Panc1 (cell line): ENCODE measurements around the gene CYP2W1. TPM values are rescaled to one million over a fixed set of nuclear protein-coding genes. Genes with fewer than 3 reads are reported as not detected.

ENCODE experiments used
- ATAC-seq: fragments of 200-7000 bp; cut with Tn5 transposase; 2 replicates; pipeline ENCODE4 v1.9.1; 2020; ENCODE audit warnings: mild to moderate bottlenecking, moderate library complexity
- BruUV-seq: library from RNA; stranded (reverse); fragments of 400-500 nt; replicated peaks from 2 replicates; lab custom pipeline; 2021; lab: Mats Ljungman, UMichigan
- CTCF ChIA-PET: fragments of 300-600 bp; sonication (Branson Sonifier 250); formaldehyde crosslinking; loops from one replicate; lab custom pipeline; 2022; ENCODE audit warnings: antibody characterized with exemption; lab: Charles Lee
- POLR2A ChIA-PET: fragments of 300-600 bp; sonication (Branson Sonifier 250); formaldehyde crosslinking; loops from one replicate; lab custom pipeline; 2022; ENCODE audit warnings: antibody characterized with exemption; lab: Charles Lee
- DNase-seq: peaks from one replicate; pipeline ENCODE4 v3.0.0-alpha.2; 2010; ENCODE audit warnings: low read depth, low spot score
- H3K27ac ChIP-seq: 2 replicates; pipeline ENCODE4 v1.5.1; 2011; ENCODE audit warnings: mild to moderate bottlenecking, low read length, inconsistent platforms
- H3K27me3 ChIP-seq: fragments of 200-500 bp; sonication (Bioruptor generic); 2 replicates; pipeline ENCODE4 v1.6.0; 2014; ENCODE audit warnings: low read length, inconsistent platforms; ENCODE audit not compliant: control insufficient read depth, insufficient read depth
- H3K36me3 ChIP-seq: fragments of 200-500 bp; sonication (Bioruptor generic); 2 replicates; pipeline ENCODE4 v1.5.1; 2014; ENCODE audit warnings: inconsistent platforms, mild to moderate bottlenecking, low read length, moderate library complexity; ENCODE audit not compliant: control insufficient read depth, insufficient read depth
- H3K4me1 ChIP-seq: 2 replicates; pipeline ENCODE4 v1.5.1; 2011; ENCODE audit warnings: inconsistent platforms, mild to moderate bottlenecking, low read length, moderate library complexity; ENCODE audit not compliant: control insufficient read depth, insufficient read depth
- H3K4me3 ChIP-seq, 2 experiments: 2 replicates each; pipeline ENCODE4 v1.5.1; 2011 to 2012; ENCODE audit warnings: low read depth in 2 of 2, low read length in 2 of 2, mild to moderate bottlenecking in 2 of 2, inconsistent platforms in 1 of 2, moderate library complexity in 1 of 2
- H3K9me3 ChIP-seq: fragments of 200-500 bp; sonication (Bioruptor generic); 2 replicates; pipeline ENCODE4 v1.5.1; 2014; ENCODE audit warnings: low read depth, mild to moderate bottlenecking, inconsistent platforms, low read length, moderate library complexity; ENCODE audit not compliant: control insufficient read depth, insufficient read depth
- POLR2AphosphoS5 ChIP-seq: IDR thresholded peaks from 2 replicates; pipeline ENCODE4 v1.6.1; 2012; ENCODE audit warnings: mild to moderate bottlenecking, low read depth, low read length, moderate library complexity
- SIN3A ChIP-seq: IDR thresholded peaks from 2 replicates; pipeline ENCODE4 v1.6.1; 2012; ENCODE audit warnings: low read depth, mild to moderate bottlenecking, low read length, moderate library complexity, borderline replicate concordance; ENCODE audit not compliant: insufficient read depth
- TCF7L2 ChIP-seq: IDR thresholded peaks from 2 replicates; pipeline ENCODE4 v1.6.1; 2011; ENCODE audit warnings: mild to moderate bottlenecking, low read depth, low read length, inconsistent platforms
- in situ Hi-C: cut with HindIII; loops from 2 replicates; pipeline ENCODE4 v1.10.0; 2016; ENCODE audit warnings: low sequenced_read_pairs, low pct_unique_long_range_greater_than_20kb
- intact Hi-C: fragments of 100-400 bp; cut with micrococcal nuclease; formaldehyde crosslinking; loops from one replicate; pipeline ENCODE4 v1.10.0; 2022; ENCODE audit not compliant: unreplicated experiment
- total RNA-seq: library from RNA; stranded (reverse); gene quantifications from one replicate; pipeline ENCODE4 v1.2.1, GENCODE V29; 2021; ENCODE audit not compliant: unreplicated experiment
- TF ChIP-seq, protein P1 (sequence below), 2 experiments: IDR thresholded peaks; 2 replicates each; pipeline ENCODE4 v1.6.1; 2011 to 2012; ENCODE audit warnings: low read depth in 2 of 2, control low read depth in 1 of 2, low read length in 1 of 2, mild to moderate bottlenecking in 1 of 2, moderate library complexity in 1 of 2; ENCODE audit not compliant: insufficient read depth in 1 of 2
- TF ChIP-seq, protein P2 (sequence below): fragments of 450-650 bp; IDR thresholded peaks from 2 replicates; pipeline ENCODE4 v1.5.1; 2017; ENCODE audit warnings: mild to moderate bottlenecking

The CYP2W1 gene
- total RNA-seq, 1 experiment from 2014 or later: 0.74 TPM

DNA sequence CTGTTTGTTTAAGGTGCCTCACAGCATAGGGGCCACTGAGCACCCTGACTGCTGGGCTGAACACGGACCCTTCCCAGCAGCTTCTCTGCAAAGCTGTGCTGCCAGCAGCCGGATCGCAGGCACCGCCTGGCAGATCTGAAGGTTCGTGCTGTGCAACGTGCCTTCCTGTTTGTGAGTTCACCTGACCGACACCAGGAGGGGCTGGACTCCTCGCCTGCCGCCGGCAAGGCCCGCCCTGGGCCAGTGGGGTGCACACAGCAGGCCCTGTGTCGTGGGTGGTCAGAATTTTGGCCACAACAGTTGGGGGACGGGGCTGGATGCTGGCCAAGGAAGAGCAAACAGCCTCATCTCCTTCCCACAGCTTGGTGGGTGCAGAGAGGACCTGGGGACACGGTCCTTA lies 12.6 kb downstream of the CYP2W1 start:
- Histone ChIP-seq H3K27me3 (no peaks in the 10 kb centered on the region), H3K4me1 (peaks cover 25% of the 10 kb centered on the region), H3K4me3 (no peak overlapping the region), H3K9me3 (no peaks in the 10 kb centered on the region), H3K36me3 (no peaks in the 10 kb centered on the region), H3K27ac (no peak overlapping the region)
- TF ChIP-seq POLR2AphosphoS5: no peak
- no peak for TF ChIP-seq SIN3A
- TF ChIP-seq, protein P1, sequence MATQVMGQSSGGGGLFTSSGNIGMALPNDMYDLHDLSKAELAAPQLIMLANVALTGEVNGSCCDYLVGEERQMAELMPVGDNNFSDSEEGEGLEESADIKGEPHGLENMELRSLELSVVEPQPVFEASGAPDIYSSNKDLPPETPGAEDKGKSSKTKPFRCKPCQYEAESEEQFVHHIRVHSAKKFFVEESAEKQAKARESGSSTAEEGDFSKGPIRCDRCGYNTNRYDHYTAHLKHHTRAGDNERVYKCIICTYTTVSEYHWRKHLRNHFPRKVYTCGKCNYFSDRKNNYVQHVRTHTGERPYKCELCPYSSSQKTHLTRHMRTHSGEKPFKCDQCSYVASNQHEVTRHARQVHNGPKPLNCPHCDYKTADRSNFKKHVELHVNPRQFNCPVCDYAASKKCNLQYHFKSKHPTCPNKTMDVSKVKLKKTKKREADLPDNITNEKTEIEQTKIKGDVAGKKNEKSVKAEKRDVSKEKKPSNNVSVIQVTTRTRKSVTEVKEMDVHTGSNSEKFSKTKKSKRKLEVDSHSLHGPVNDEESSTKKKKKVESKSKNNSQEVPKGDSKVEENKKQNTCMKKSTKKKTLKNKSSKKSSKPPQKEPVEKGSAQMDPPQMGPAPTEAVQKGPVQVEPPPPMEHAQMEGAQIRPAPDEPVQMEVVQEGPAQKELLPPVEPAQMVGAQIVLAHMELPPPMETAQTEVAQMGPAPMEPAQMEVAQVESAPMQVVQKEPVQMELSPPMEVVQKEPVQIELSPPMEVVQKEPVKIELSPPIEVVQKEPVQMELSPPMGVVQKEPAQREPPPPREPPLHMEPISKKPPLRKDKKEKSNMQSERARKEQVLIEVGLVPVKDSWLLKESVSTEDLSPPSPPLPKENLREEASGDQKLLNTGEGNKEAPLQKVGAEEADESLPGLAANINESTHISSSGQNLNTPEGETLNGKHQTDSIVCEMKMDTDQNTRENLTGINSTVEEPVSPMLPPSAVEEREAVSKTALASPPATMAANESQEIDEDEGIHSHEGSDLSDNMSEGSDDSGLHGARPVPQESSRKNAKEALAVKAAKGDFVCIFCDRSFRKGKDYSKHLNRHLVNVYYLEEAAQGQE (IDR thresholded peaks at IDR 0.05; ENCODE audit: insufficient read depth in 1 of 2, low read depth in 2 of 2, low read length in 1 of 2): no peak
- TF ChIP-seq TCF7L2: no peak
- TF ChIP-seq, protein P2, sequence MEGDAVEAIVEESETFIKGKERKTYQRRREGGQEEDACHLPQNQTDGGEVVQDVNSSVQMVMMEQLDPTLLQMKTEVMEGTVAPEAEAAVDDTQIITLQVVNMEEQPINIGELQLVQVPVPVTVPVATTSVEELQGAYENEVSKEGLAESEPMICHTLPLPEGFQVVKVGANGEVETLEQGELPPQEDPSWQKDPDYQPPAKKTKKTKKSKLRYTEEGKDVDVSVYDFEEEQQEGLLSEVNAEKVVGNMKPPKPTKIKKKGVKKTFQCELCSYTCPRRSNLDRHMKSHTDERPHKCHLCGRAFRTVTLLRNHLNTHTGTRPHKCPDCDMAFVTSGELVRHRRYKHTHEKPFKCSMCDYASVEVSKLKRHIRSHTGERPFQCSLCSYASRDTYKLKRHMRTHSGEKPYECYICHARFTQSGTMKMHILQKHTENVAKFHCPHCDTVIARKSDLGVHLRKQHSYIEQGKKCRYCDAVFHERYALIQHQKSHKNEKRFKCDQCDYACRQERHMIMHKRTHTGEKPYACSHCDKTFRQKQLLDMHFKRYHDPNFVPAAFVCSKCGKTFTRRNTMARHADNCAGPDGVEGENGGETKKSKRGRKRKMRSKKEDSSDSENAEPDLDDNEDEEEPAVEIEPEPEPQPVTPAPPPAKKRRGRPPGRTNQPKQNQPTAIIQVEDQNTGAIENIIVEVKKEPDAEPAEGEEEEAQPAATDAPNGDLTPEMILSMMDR: no peak
- intact Hi-C loops: no loop called here
- no TSS peak for BruUV-seq
- ChIA-PET POLR2A (interaction anchor here (0.6 kb wide), 1 partner anchor 15 kb away, joined by 6 read pairs; no protein-coding TSS in a partner anchor), CTCF (interaction anchor here (0.7 to 4.5 kb wide), 2 partner anchors 70 to 1506 kb away, joined by 3 to 49 read pairs; no protein-coding TSS in a partner anchor)
- in situ Hi-C loops: no loop called here
- DNase-seq (no peak), ATAC-seq (no peak)

DNA sequence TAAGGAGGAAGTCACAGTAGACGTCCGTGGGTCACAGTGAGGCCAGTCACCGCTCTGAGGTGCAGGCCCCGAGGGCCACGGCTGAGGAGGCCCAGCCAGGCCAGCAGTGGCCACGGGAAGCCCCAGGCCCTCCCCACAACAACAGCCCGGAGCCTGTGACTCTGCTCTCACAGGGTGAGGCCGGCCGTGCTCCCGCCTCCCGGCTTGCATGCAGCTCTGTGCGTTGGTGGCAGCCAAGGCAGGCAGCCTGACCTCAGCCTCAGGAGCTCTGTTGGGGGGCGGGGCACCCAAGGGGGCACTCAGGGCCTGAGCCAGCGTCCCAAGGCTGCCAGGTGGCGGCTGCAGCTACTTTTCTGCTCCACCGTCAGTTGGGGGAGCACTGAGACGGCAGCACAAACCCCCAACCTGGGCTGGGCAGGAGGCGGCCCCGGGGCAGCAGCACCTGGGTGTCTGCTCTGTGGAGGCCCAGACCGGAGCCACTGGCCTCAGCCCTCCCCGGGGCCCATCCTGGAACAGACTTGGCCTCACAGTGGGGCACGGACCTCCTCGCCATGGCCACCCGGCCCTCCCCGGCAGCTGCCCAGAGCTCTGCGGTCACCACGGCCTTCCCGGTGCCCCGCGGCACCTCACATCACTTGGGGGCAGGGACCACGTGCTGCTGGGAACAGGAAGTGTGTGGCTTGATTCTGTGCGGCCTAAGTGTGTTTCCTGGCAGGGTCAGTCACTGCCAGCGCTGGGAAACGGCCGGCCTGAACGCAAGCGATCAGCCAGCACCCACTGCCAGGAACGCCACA lies 13.3 kb downstream of the CYP2W1 start:
- H3K27ac ChIP-seq: no peak overlapping the region
- ATAC-seq (no peak), DNase-seq (no peak)
- H3K4me3 ChIP-seq: no peak overlapping the region
- POLR2A ChIA-PET: interaction anchor here (0.6 kb wide), 1 partner anchor 16 kb away, joined by 6 read pairs; no protein-coding TSS in a partner anchor
- CTCF ChIA-PET: interaction anchor here (0.9 kb wide), 1 partner anchor 22 kb away, joined by 3 read pairs; no protein-coding TSS in a partner anchor
- H3K27me3 ChIP-seq: no peaks in the 10 kb centered on the region
- no peaks in the 10 kb centered on the region for H3K36me3 ChIP-seq
- no TSS peak for BruUV-seq
- H3K4me1 ChIP-seq: peaks cover 25% of the 10 kb centered on the region
- in situ Hi-C loops (no loop called here), intact Hi-C loops (no loop called here)
- TF ChIP-seq, protein P2: no peak
- TF ChIP-seq POLR2AphosphoS5 (no peak), SIN3A (no peak), TCF7L2 (no peak)
- TF ChIP-seq, protein P1 (IDR thresholded peaks at IDR 0.05; ENCODE audit: insufficient read depth in 1 of 2, low read depth in 2 of 2, low read length in 1 of 2): no peak
- H3K9me3 ChIP-seq: no peaks in the 10 kb centered on the region
